Measurements from ENCODE around the gene CLEC4M.

- TF ChIP-seq ZNF239 (tag by site-specific recombination; IDR thresholded peaks at IDR 0.05) (no peak), CTCF (tag by site-specific recombination; IDR thresholded peaks at IDR 0.05) (no peak), ZNF473 (tag by site-specific recombination; IDR thresholded peaks at IDR 0.05) (no peak), ZNF214 (tag by site-specific recombination; IDR thresholded peaks at IDR 0.05; ENCODE audit: borderline replicate concordance) (no peak), ZNF558 (tag by site-specific recombination; IDR thresholded peaks at IDR 0.05) (no peak)
These were observed 12.7 kb downstream of the CLEC4M start for GRCh38 chr19:7775761-7776160.

All from HEK293 (cell line).